H1 (cell line): Measurements from ENCODE around the gene MCHR2. TPM values are rescaled to one million over a fixed set of nuclear protein-coding genes. Genes with fewer than 3 reads are reported as not detected.

Experiments used
- CHD7 ChIP-seq: fragments of 300-600 bp; sonication (generic); IDR thresholded peaks from 2 replicates; pipeline ENCODE4 v1.7.1; 2012; ENCODE audit warnings: low read length, moderate library complexity, mild to moderate bottlenecking, inconsistent platforms; ENCODE audit not compliant: insufficient replicate concordance
- HDAC2 ChIP-seq, 2 experiments: fragments of 300-600 bp in 1 of 2; sonication (generic) in 1 of 2; IDR thresholded peaks; 2 replicates each; pipeline ENCODE4 v1.6.1; 2011 to 2012; ENCODE audit warnings: low read depth in 2 of 2, low read length in 2 of 2, mild to moderate bottlenecking in 2 of 2, moderate library complexity in 2 of 2, borderline replicate concordance in 1 of 2, inconsistent platforms in 1 of 2
- PHF8 ChIP-seq: fragments of 200-600 bp; sonication (generic); conservative IDR thresholded peaks from 2 replicates; pipeline ENCODE4 v1.7.1; 2012; ENCODE audit warnings: low read depth, mild to moderate bottlenecking, inconsistent platforms, low read length, moderate library complexity
- polyA plus RNA-seq, 7 experiments: library from polyadenylated mRNA; depleted of rRNA in 3 of 7; stranded (reverse) in 5 of 7; unstranded in 2 of 7; fragments of >200 nt in 5 of 7; fragments of 200-250 nt in 2 of 7; gene quantifications; 1 replicate in 5 of 7; 2 replicates in 1 of 7; 4 replicates in 1 of 7; pipeline versions ENCODE4 v1.2.1 to v1.2.3, GENCODE V29; 2011 to 2013; ENCODE audit warnings: missing spikeins in 2 of 7, mixed read lengths in 2 of 7
- total RNA-seq: library from RNA; stranded (reverse); fragmentation: NEBNext Ultra II Directional; extraction: Animal tissue kit (Norgen Biotek cat#: 25700); gene quantifications from 2 replicates; pipeline ENCODE4 v1.2.1, GENCODE V29; 2021

MCHR2 gene
- total and polyA plus RNA-seq, 2 of the 8 experiments (the other 6 are each of a cell fraction or from before 2014, with no cell fraction given): not detected

GRCh38 chr6:99871641-99872040 is 122.4 kb downstream of the MCHR2 start (continued):
- TF ChIP-seq CHD7 (no peak), HDAC2 (IDR thresholded peaks at IDR 0.05; ENCODE audit: borderline replicate concordance in 1 of 2, low read depth in 2 of 2, low read length in 2 of 2) (no peak), PHF8 (no peak)
